ENCODE data around the gene MS4A15.

Gene MS4A15

DNA sequence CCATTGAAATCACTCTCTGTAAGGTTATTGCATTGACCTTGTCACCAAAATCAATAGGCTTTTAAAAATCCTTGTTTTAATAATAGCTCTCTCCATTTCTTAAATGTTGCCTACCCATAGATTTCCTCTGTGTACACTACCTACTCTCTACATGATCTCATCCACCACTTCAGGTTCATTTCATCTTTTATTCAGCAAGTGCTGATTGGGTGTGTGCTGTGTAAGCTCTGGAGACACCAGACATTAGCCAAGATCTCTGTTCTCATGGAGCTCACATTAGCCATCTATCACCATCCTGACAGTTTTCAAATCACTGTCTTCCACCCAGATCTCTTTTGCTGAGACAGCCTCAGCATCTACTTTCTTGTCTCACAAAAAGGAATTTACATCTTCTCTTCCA is 24.1 kb downstream of the MS4A15 start:
- DNase-seq = no peak

- no peak for DNase-seq
Measured at GRCh38 chr11:60781286-60781980, 24.8 kb downstream of the MS4A15 start.

- DNase-seq = no peak
Measured at GRCh38 chr11:60781981-60782316, 25.3 kb downstream of the MS4A15 start.

DNA sequence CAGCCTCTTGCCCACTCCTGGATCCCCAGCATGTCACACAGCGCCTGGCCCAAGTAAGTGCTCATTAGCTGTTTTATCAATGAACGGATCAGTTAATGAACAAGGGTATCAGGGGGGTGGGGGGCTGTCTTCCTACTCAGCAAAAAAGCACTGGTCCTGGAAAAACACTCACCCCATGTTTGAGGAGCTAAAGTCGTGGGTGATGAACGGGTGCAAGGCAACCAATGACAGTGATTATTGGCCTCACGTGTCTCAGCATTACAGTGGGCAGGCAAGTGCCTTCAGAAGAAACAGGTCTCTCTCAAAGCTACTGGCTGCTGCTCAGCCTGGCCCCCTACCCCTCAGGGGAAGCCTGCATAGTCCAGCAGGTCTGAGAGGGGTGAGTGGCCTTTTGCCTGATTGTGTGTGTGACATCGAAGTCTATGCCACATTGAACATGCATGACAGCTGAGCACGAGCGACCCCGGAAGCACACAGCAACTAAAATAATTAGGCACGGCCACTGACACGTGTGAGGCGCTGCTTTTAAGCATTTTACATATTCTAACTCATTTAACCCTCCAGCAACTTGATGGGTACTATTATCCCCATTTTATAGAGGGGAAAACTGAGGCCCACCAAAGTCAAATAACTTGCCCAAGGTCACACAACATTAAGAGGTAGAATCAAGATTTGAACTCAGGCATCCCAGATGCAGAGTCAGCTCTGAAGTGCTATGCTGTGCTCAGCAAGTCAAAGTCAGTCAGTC is 25.9 kb downstream of the MS4A15 start:
- DNase-seq = no peak

DNA sequence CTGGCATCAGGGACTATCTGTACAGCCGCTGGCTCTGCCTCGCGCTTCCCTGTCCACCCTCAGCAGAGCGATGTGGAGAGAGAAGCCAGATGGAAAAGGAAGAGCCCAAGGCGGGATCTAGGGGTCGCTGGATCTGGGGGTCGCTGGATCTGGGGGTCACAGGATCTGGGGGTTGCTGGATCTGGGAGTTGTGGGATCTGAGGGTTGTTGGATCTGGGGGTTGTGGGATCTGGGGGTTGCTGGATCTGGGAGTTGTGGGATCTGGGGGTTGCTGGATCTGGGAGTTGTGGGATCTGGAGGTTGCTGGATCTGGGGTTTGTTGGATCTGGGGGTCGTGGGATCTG is 26.4 kb downstream of the MS4A15 start:
- DNase-seq = no peak

DNA sequence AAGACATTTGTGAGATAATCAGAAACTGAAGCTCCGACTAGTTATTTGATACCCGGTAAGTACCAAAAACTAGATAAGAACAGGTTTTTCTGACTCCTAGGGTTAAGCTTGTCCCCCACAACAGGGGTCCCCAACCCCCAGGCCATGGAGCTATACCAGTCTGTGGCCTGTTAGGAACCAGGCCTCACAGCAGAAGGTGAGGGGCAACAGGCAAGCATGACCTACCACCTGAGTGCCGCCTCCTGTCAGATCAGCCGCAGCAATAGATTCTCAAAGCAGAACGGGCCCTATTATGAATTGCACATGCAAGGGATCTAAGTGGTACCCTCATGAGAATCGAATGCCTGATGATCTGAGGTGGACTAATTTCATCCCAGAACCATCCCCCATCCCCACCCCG is 27.2 kb downstream of the MS4A15 start:
- DNase-seq = no peak

GRCh38 chr11:60785136-60785535 is 28.5 kb downstream of the MS4A15 start, which contains the start of gene MS4A10:
MS4A10 (plus strand) TSS chr11:60785333; CDS start chr11:60790336, 5,003 bp downstream.
- no peak for DNase-seq

DNA sequence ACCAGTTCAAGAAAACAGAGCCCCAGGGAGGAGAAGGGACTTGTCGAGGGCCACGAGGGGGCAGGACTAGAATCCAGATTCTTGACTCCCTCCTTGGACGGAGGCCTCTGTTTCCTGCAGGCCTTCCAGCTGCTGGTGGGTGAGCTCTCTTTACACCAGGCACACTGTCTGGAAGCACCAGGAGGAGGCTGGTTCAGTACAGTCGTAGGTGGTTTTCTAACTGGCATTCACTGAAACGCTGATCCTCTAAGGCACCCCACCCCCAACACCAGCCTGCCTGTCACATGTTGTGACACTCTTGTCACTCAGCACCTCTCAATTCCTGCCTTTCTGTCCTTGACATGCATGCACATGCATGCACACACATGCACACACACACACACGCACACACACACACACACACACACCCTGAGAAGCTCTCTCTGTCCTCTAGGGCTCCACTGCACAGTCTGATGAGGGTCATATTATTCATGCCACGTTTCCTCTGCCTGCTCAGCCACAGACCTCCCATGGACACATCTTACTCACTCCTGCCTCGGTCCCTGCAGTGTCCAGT is 29.2 kb downstream of the MS4A15 start:
- no peak for DNase-seq

GRCh38 chr11:60786811-60787567 is 30.3 kb downstream of the MS4A15 start:
- DNase-seq = no peak

GRCh38 chr11:60788401-60789125 is 31.9 kb downstream of the MS4A15 start:
- DNase-seq = peak; percentile 4

DNA sequence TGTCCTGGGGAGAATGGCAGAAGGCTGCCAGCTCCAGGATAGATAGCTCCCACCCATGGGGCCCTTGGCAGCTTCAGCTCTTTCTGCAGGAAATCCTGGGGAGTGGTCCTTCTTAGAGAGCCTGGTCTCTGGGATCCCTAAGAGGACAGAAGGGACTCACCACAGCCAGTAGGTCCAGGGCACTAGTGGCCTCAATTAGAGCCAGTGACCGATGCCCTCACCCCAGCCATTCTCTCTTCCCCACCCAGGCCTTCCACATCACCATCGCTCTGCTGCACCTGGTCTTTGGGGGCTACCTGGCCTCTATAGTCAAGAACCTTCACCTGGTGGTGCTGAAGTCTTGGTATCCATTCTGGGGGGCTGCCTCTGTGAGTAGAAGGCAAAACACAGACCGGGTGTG is 34.1 kb downstream of the MS4A15 start:
- no peak for DNase-seq

GRCh38 chr11:60791153-60791933 is 34.7 kb downstream of the MS4A15 start:
- DNase-seq = no peak

- DNase-seq = no peak
Measured at GRCh38 chr11:60792521-60792920, 35.9 kb downstream of the MS4A15 start.

- DNase-seq = no peak
Measured at GRCh38 chr11:60795291-60795690, 38.6 kb downstream of the MS4A15 start.

GRCh38 chr11:60797846-60798630 is 41.4 kb downstream of the MS4A15 start:
- no peak for DNase-seq

DNA sequence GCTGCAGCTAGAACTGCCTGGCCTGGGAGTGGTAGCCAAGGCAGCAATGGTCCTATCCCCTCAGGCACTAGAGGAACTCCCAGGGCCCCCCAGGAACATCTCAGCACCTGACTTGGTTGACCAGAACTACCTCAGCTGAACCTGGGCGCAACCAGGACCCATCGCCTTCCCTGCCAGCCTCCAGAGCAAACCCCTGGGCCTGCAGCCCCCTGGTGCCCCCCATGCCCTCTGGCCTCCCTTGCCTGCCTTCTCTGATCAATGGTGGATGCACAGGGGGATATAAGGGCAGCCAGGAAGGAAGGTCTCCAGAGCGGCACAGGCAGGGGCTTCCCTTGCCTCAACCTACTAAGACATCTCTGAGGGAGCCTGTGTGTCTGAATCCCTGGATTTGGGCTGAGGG is 42.0 kb downstream of the MS4A15 start:
- DNase-seq = no peak

DNA sequence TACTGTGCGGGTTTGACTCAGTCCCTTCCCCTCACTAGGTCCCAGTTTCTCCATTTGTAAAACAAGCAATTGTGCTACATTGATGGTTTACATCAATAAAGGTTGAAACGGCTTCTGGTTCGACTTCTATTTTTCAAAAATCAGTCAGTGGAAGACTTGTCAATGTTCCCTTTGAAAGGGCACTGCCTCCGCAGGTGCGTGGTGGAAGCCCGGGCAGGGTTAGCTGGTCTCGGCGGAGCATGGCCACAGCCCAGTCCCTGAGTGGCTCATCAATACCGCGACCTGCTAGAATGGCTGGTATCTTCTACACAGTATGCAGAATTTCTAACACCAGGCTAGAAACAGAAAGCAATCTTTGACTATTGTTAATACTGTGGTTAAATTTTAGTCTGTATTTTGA is 44.5 kb downstream of the MS4A15 start:
- DNase-seq = no peak

- no peak for DNase-seq
Measured at GRCh38 chr11:60803273-60803936, 46.7 kb downstream of the MS4A15 start.

DNA sequence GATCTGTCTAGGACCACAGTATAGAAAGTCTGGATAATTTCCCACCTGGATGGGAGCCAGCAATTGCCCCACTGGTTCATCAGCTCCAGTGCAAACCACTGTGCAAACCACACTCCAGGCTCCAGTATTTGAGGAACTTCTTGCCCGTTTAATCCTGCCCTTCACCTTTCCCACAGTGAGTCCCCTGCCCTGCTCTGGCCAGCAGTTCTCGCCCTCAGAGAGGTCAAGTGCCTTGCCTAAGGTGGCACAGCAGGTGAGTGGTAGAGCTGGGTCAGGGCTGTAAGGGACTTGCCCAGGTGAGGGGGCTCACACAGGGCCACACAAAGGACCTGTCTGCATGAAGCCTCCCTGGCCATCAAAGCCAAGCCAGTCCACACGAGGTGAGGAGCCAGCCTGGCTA is 52.6 kb downstream of the MS4A15 start:
- no peak for DNase-seq

GRCh38 chr11:60809691-60810090 is 53.0 kb downstream of the MS4A15 start:
- DNase-seq = no peak

GRCh38 chr11:60810151-60810550 is 53.5 kb downstream of the MS4A15 start:
- no peak for DNase-seq
